ENCODE measurements around the gene SAG. TPM values are rescaled to one million over a fixed set of nuclear protein-coding genes. Genes with fewer than 3 reads are reported as not detected.

Gene SAG
- total and polyA plus RNA-seq, 3 experiments from 2014 or later = not detected

DNA sequence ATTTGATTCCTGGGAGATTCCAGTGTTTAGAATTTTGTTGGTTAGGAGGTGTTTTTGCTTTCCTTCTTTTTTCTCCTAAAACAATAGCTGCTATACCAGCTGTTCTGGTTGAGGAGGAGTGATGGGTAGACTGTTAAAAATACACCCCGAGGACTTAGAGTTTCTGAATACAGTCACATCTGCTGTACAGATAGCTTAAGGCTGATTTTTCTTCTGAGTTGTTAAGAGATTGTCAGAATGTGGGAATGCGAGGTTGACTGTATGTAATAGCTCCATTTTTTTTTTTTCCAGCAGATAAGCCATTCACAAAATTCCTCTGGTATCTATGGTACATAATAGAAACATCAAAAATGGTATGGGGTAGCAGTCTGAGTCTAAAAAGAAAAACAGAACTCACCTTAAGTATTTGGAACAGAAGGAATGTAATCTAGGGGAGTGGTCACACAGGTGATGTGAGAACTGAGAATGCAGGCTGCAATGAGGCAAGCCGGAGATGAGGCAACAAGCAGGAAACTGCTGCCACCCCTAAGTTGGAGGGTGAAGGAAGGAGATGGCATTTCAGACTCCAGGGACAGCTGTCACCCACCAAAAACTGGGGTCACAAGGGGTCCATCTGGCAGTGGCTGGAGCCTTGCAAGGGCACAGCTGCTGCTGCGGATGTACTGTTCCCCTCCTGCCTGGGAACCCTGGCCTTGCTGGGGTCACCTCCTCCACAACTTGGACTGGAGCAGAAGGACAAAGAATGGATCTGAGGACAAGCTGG is 49.1 kb downstream of the SAG start:
- CTCF ChIA-PET = interaction anchor here (0.8 to 3.7 kb wide), 5 partner anchors 10 to 87 kb away, joined by 3 to 23 read pairs (median 5); no protein-coding TSS in a partner anchor
- H3K4me1 Mint-ChIP-seq = peaks cover 65 to 75% (median 69%) of the 10 kb centered on the region in 3 donors
- POLR2A ChIA-PET = interaction anchor here (0.6 kb wide), 1 partner anchor 61 kb away, joined by 3 read pairs; no protein-coding TSS in a partner anchor
- H3K27me3 ChIP-seq (ENCODE audit: insufficient read depth, low read length, poor library complexity, severe bottlenecking) = no peaks in the 10 kb centered on the region
- H3K4me1 ChIP-seq (ENCODE audit: insufficient read depth, low read length) = peaks cover 56% of the 10 kb centered on the region
- peaks cover 0 to 38% (median 25%) of the 10 kb centered on the region in 3 donors for H3K36me3 Mint-ChIP-seq
- peak overlapping the region; percentile 66 for H3K4me3 ChIP-seq (ENCODE audit: low read length)
- H3K27ac ChIP-seq (ENCODE audit: low read depth, low read length) = no peak overlapping the region
- no peaks in the 10 kb centered on the region for H3K9me3 Mint-ChIP-seq
- H3K27ac Mint-ChIP-seq = peak overlapping the region; percentile 15 to 92 (median 80)
- no peak for DNase-seq
- peak overlapping the region; percentile 88 to 96 (median 92) for H3K4me3 Mint-ChIP-seq
- H3K27me3 Mint-ChIP-seq = no peaks in the 10 kb centered on the region
- H3K9me3 ChIP-seq (ENCODE audit: low read length) = no peaks in the 10 kb centered on the region
- H3K36me3 ChIP-seq (ENCODE audit: insufficient read depth, low read length) = peaks cover 4% of the 10 kb centered on the region

DNA sequence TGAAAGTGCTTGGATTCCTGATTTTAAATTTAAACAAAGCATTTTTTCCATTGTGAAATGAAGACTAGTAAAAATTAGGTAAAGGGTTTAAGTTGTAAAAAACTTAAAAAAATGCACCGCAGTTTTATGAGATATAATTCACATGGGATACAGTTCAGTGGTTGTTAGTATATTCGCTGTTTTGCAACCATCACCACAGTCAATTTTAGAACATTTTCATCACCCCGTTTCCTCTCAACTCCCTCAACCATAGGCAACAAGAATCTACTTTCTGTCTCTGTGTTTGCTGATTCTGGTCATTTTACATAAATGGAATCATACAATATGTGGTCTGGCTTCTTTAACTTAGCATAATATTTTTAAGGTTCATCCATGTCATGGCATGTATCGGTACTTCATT is 50.7 kb downstream of the SAG start:
- ChIA-PET POLR2A (interaction anchor here (1.0 kb wide), 1 partner anchor 27 kb away, joined by 5 read pairs; no protein-coding TSS in a partner anchor), CTCF (interaction anchor here (0.8 to 3.7 kb wide), 5 partner anchors 8 to 90 kb away, joined by 3 to 23 read pairs (median 4); no protein-coding TSS in a partner anchor)
- Histone ChIP-seq H3K27me3 (ENCODE audit: insufficient read depth, low read length, poor library complexity, severe bottlenecking) (no peaks in the 10 kb centered on the region), H3K4me3 (ENCODE audit: low read length) (no peak overlapping the region), H3K36me3 (ENCODE audit: insufficient read depth, low read length) (peaks cover 4% of the 10 kb centered on the region), H3K27ac (ENCODE audit: low read depth, low read length) (no peak overlapping the region), H3K4me1 (ENCODE audit: insufficient read depth, low read length) (peaks cover 53% of the 10 kb centered on the region), H3K9me3 (ENCODE audit: low read length) (no peaks in the 10 kb centered on the region)
- Mint-ChIP-seq H3K4me1 (peaks cover 62 to 81% (median 74%) of the 10 kb centered on the region in 3 donors), H3K27ac (peak overlapping the region in 3 of 8 donors; percentile 1 to 87 (median 83)), H3K27me3 (no peaks in the 10 kb centered on the region), H3K9me3 (peaks cover 0 to under 1% (median 0%) of the 10 kb centered on the region in 5 donors), H3K4me3 (peak overlapping the region in 6 of 7 donors; percentile 12 to 70 (median 58)), H3K36me3 (peaks cover 0 to 42% (median 26%) of the 10 kb centered on the region in 3 donors)
- DNase-seq = no peak

DNA sequence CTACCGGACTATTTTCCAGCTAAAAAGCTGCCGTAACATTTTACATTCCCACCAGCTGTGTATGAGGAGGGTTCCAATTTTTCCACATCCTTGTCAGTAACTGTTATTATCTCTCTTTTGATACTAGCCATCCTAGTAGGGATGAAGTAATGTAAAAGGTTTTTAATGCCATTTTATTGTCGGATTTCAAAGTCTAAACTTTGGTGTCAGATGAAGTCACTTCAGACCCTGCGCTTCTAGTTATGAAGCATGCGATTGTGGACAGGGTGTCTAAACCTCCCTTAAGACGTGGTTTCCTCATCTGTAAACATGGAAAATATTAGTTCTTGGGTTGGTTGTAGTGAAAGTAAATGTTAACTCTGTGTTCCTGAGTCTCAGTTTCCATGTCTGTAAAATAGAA is 51.3 kb downstream of the SAG start:
- peaks cover 5 to 47% (median 31%) of the 10 kb centered on the region in 3 donors for H3K36me3 Mint-ChIP-seq
- Histone ChIP-seq H3K27me3 (ENCODE audit: insufficient read depth, low read length, poor library complexity, severe bottlenecking) (no peaks in the 10 kb centered on the region), H3K4me3 (ENCODE audit: low read length) (no peak overlapping the region), H3K4me1 (ENCODE audit: insufficient read depth, low read length) (peaks cover 47% of the 10 kb centered on the region), H3K27ac (ENCODE audit: low read depth, low read length) (no peak overlapping the region), H3K9me3 (ENCODE audit: low read length) (no peaks in the 10 kb centered on the region), H3K36me3 (ENCODE audit: insufficient read depth, low read length) (peaks cover 4% of the 10 kb centered on the region)
- H3K27ac Mint-ChIP-seq = peak overlapping the region in 5 of 8 donors; percentile 1 to 87 (median 35)
- H3K4me1 Mint-ChIP-seq = peaks cover 58 to 79% (median 72%) of the 10 kb centered on the region in 3 donors
- CTCF ChIA-PET = no interaction called here
- H3K4me3 Mint-ChIP-seq = peak overlapping the region in 5 of 7 donors; percentile 12 to 70 (median 57)
- DNase-seq = no peak
- POLR2A ChIA-PET = no interaction called here
- H3K9me3 Mint-ChIP-seq = peaks cover 0 to 5% (median 3%) of the 10 kb centered on the region in 5 donors
- no peaks in the 10 kb centered on the region for H3K27me3 Mint-ChIP-seq

DNA sequence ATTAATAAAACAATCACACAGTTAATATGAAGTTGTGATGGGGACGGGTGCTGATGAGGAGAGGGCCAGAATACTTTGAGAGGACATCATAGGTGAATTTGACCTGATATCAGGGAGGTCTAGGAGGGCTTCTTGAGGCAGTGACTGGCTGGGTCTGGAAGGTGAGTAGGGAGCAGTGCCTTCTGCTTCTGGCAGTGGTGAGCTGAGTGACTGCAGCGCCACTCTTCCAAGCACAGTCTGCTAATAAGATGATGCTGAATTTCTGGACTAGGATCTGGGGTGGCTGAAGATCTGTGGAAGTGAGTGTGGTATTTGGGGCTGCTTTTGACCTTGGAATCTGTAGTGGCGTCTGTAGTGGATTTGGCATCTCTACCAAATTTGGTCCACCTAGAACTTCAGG is 52.2 kb downstream of the SAG start:
- H3K27me3 Mint-ChIP-seq = no peaks in the 10 kb centered on the region
- peaks cover 0 to 5% (median 3%) of the 10 kb centered on the region in 5 donors for H3K9me3 Mint-ChIP-seq
- H3K4me1 ChIP-seq (ENCODE audit: insufficient read depth, low read length) = peaks cover 46% of the 10 kb centered on the region
- ChIA-PET CTCF (no interaction called here), POLR2A (interaction anchor here (0.6 kb wide), 1 partner anchor 36 kb away, joined by 3 read pairs; no protein-coding TSS in a partner anchor)
- no peaks in the 10 kb centered on the region for H3K27me3 ChIP-seq (ENCODE audit: insufficient read depth, low read length, poor library complexity, severe bottlenecking)
- peak overlapping the region in 6 of 8 donors; percentile 13 to 82 (median 49) for H3K27ac Mint-ChIP-seq
- H3K36me3 Mint-ChIP-seq = peaks cover 7 to 51% (median 33%) of the 10 kb centered on the region in 3 donors
- no peaks in the 10 kb centered on the region for H3K9me3 ChIP-seq (ENCODE audit: low read length)
- DNase-seq = no peak
- H3K4me3 Mint-ChIP-seq = no peak overlapping the region
- peaks cover 63 to 86% (median 76%) of the 10 kb centered on the region in 3 donors for H3K4me1 Mint-ChIP-seq
- H3K27ac ChIP-seq (ENCODE audit: low read depth, low read length) = no peak overlapping the region
- H3K36me3 ChIP-seq (ENCODE audit: insufficient read depth, low read length) = peaks cover 4% of the 10 kb centered on the region
- H3K4me3 ChIP-seq (ENCODE audit: low read length) = no peak overlapping the region

DNA sequence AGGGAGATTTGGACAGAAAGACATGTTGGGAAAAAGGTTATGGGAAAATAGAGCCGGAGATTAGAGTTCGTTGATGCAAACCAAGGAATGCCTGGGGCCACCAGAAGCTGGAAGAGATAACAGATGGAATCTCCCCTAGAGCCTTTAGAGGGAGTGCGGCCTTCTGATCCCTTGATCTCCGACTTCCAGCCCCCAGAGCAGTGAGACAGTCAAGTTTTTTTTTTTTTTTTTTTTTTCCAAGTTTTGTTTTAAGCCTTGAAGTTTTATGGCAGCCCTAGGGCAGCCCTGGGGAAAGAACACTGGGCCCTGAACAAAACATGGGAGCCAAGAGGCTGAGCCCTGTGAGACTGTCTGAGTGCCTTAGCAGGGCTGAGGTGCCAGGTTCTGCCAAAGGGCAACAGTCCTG is 53.2 kb downstream of the SAG start:
- no peak for DNase-seq
- Histone ChIP-seq H3K4me1 (ENCODE audit: insufficient read depth, low read length) (peaks cover 39% of the 10 kb centered on the region), H3K9me3 (ENCODE audit: low read length) (no peaks in the 10 kb centered on the region), H3K4me3 (ENCODE audit: low read length) (no peak overlapping the region), H3K27ac (ENCODE audit: low read depth, low read length) (no peak overlapping the region), H3K27me3 (ENCODE audit: insufficient read depth, low read length, poor library complexity, severe bottlenecking) (no peaks in the 10 kb centered on the region), H3K36me3 (ENCODE audit: insufficient read depth, low read length) (peaks cover 4% of the 10 kb centered on the region)
- peaks cover 0 to 5% (median 3%) of the 10 kb centered on the region in 5 donors for H3K9me3 Mint-ChIP-seq
- peak overlapping the region in 4 of 8 donors; percentile 16 to 66 (median 39) for H3K27ac Mint-ChIP-seq
- POLR2A ChIA-PET = no interaction called here
- H3K4me1 Mint-ChIP-seq = peaks cover 59 to 88% (median 75%) of the 10 kb centered on the region in 3 donors
- CTCF ChIA-PET = interaction anchor here (1.3 kb wide), 1 partner anchor 17 kb away, joined by 3 read pairs; no protein-coding TSS in a partner anchor
- peaks cover 7 to 44% (median 32%) of the 10 kb centered on the region in 3 donors for H3K36me3 Mint-ChIP-seq
- H3K4me3 Mint-ChIP-seq = no peak overlapping the region
- H3K27me3 Mint-ChIP-seq = no peaks in the 10 kb centered on the region

DNA sequence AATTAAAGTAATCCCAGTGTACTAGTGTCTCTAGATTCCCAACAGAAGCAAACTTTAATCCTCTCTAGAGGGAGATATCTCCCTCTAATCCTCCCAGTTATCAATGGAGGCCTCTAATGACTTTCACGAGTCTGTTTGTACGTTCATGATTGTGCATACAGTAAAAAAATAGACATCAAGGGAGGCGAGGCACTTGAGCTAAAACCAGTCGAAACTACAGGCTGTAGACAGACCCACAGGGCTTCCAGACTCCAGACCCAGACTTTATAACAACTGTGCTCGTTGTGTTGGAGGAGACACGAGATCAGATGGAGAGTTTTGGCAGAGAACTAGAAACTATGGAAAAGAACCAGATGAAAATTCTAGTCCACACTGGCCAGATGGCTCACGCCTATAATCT is 53.7 kb downstream of the SAG start:
- Mint-ChIP-seq H3K9me3 (peaks cover 0 to 5% (median 3%) of the 10 kb centered on the region in 5 donors), H3K27me3 (no peaks in the 10 kb centered on the region), H3K4me1 (peaks cover 59 to 88% (median 75%) of the 10 kb centered on the region in 3 donors), H3K4me3 (no peak overlapping the region), H3K27ac (peak overlapping the region in 2 of 8 donors; percentile 44 to 60), H3K36me3 (peaks cover 7 to 45% (median 27%) of the 10 kb centered on the region in 3 donors)
- Histone ChIP-seq H3K27ac (ENCODE audit: low read depth, low read length) (no peak overlapping the region), H3K9me3 (ENCODE audit: low read length) (no peaks in the 10 kb centered on the region), H3K4me3 (ENCODE audit: low read length) (no peak overlapping the region), H3K4me1 (ENCODE audit: insufficient read depth, low read length) (peaks cover 34% of the 10 kb centered on the region), H3K27me3 (ENCODE audit: insufficient read depth, low read length, poor library complexity, severe bottlenecking) (no peaks in the 10 kb centered on the region), H3K36me3 (ENCODE audit: insufficient read depth, low read length) (peaks cover 4% of the 10 kb centered on the region)
- CTCF ChIA-PET = interaction anchor here (1.3 to 1.4 kb wide), 2 partner anchors 11 to 17 kb away, joined by 3 read pairs; no protein-coding TSS in a partner anchor
- no peak for DNase-seq
- POLR2A ChIA-PET = no interaction called here

DNA sequence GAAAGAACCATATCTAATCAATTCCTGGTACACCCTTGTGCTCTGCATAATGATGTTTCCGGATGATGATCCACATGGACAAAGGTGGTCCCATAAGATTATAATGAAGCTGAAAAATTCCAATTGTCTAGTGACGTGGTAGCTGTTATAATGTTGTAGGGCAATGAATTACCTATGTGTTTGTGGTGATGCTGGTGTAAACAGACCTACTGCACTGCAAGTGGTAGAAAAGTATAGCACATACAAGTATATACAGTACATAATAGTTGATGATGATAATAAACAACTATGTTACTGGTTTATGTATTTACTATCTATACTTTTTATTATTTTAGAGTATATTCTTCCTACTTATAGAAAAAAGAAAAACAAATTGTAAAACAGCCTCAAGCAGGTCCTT is 55.1 kb downstream of the SAG start:
- no peak overlapping the region for H3K4me3 ChIP-seq (ENCODE audit: low read length)
- H3K4me1 ChIP-seq (ENCODE audit: insufficient read depth, low read length) = peaks cover 21% of the 10 kb centered on the region
- no peaks in the 10 kb centered on the region for H3K9me3 ChIP-seq (ENCODE audit: low read length)
- Mint-ChIP-seq H3K4me1 (peaks cover 53 to 84% (median 66%) of the 10 kb centered on the region in 3 donors), H3K27ac (no peak overlapping the region), H3K9me3 (peaks cover 0 to 5% (median 3%) of the 10 kb centered on the region in 5 donors), H3K27me3 (no peaks in the 10 kb centered on the region), H3K4me3 (no peak overlapping the region), H3K36me3 (peaks cover 7 to 42% (median 24%) of the 10 kb centered on the region in 3 donors)
- peaks cover 4% of the 10 kb centered on the region for H3K36me3 ChIP-seq (ENCODE audit: insufficient read depth, low read length)
- no peaks in the 10 kb centered on the region for H3K27me3 ChIP-seq (ENCODE audit: insufficient read depth, low read length, poor library complexity, severe bottlenecking)
- no peak for DNase-seq
- ChIA-PET POLR2A (no interaction called here), CTCF (interaction anchor here (1.4 kb wide), 1 partner anchor 9 kb away, joined by 3 read pairs; no protein-coding TSS in a partner anchor)
- H3K27ac ChIP-seq (ENCODE audit: low read depth, low read length) = no peak overlapping the region
